GM13977 (cell line): ENCODE measurements around the gene PCNX4.
A peak's percentile ranks its signal among the peaks of the same experiment; 100 is the strongest.

Experiments
- DNase-seq: peaks from one replicate; pipeline ENCODE4 v3.0.0; 2012; ENCODE audit warnings: low spot score
- CTCF ChIP-seq: IDR thresholded peaks from 2 replicates; pipeline ENCODE4 v1.5.1; 2012; ENCODE audit warnings: mild to moderate bottlenecking, control low read depth; ENCODE audit not compliant: insufficient read depth; ENCODE audit errors: extremely low read depth, missing control alignments
- in situ Hi-C: fragments of 300-500 bp; cut with MboI; formaldehyde crosslinking; loops from one replicate; pipeline ENCODE4 v1.12.0; 2022; ENCODE audit warnings: low sequenced_read_pairs, low pct_unique_long_range_greater_than_20kb, mixed read lengths, inconsistent platforms; ENCODE audit not compliant: unreplicated experiment

The PCNX4 gene

DNA sequence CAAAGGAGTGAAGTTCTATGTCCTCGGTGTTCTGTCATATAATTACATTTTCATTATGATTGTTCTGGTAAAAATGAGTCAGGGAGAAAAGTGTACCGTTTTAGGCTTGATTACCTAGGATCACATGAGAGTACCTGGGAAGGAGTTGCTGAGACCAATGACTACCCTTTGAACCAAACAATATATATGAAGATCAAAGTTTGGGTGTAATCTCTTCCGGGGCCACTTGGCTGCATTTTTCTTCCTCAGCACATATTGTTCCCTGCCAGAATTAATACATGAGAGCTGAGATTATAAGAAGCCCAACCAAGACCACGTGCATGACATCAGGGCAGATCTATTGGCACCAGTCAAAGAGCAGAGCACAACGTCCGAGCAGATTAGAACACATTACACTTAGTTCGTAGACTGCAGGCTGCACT is 114.5 kb downstream of the PCNX4 start:
- no peak for TF ChIP-seq CTCF
- in situ Hi-C loops = no loop called here

GRCh38 chr14:60206837-60207533 is 115.3 kb downstream of the PCNX4 start:
- TF ChIP-seq CTCF = no peak
- DNase-seq = no peak
- in situ Hi-C loops = no loop called here

More for the DNA sequence above, 114.5 kb downstream of the PCNX4 start:
- no peak for DNase-seq

DNA sequence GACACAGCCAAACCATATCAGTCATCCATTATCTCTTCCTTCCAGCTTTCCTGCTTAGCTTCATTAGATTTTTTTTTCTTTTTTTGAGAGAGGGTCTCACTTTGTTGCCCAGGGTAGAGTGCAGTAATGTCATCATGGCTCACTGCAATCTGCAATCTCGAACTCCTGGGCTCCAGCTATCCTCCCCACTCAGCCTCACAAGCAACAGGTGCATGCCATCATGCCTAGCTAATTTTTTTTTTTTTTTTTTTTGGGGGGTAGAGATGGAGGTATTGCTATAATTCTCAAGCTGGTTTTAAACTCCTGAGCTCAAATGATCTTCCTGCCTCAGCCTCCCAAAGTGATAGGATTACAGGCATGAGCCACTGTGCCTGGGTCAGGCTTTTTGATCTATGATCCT is 119.0 kb downstream of the PCNX4 start:
- DNase-seq = no peak
- in situ Hi-C loops = no loop called here
- no peak for TF ChIP-seq CTCF

GRCh38 chr14:60211153-60211552 is 119.4 kb downstream of the PCNX4 start:
- TF ChIP-seq CTCF = no peak
- in situ Hi-C loops = no loop called here
- no peak for DNase-seq

GRCh38 chr14:60212503-60213371 is 121.0 kb downstream of the PCNX4 start:
- no peak for TF ChIP-seq CTCF
- peak; percentile 32 for DNase-seq
- in situ Hi-C loops = no loop called here

DNA sequence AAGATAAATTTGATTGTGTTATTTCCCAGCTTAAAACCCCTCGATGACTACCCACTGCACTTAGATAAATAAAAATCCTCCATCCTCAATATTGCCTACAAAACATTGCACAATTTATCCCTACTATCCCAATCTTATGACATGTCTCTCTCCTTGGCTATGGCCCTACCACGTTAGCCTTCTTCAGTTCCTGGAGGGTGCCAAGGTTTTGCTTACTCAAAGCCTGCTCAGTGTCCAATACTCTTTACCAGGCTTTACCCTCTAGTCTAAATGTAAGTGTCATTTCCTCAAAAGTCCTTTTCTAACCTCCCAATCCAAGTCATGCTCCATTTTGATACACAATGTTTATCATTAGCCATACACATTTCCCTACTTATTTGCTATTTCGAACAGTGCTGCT is 122.3 kb downstream of the PCNX4 start:
- in situ Hi-C loops = no loop called here
- DNase-seq = no peak
- TF ChIP-seq CTCF = no peak
